ENCODE results near the gene SLC25A17.
"Not testable (repeated sequence)": the region's sequence is repeated elsewhere in the genome, so short reads cannot be mapped to it uniquely, and the experiment has no call there.

SLC25A17 gene, protein sequence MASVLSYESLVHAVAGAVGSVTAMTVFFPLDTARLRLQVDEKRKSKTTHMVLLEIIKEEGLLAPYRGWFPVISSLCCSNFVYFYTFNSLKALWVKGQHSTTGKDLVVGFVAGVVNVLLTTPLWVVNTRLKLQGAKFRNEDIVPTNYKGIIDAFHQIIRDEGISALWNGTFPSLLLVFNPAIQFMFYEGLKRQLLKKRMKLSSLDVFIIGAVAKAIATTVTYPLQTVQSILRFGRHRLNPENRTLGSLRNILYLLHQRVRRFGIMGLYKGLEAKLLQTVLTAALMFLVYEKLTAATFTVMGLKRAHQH

DNA sequence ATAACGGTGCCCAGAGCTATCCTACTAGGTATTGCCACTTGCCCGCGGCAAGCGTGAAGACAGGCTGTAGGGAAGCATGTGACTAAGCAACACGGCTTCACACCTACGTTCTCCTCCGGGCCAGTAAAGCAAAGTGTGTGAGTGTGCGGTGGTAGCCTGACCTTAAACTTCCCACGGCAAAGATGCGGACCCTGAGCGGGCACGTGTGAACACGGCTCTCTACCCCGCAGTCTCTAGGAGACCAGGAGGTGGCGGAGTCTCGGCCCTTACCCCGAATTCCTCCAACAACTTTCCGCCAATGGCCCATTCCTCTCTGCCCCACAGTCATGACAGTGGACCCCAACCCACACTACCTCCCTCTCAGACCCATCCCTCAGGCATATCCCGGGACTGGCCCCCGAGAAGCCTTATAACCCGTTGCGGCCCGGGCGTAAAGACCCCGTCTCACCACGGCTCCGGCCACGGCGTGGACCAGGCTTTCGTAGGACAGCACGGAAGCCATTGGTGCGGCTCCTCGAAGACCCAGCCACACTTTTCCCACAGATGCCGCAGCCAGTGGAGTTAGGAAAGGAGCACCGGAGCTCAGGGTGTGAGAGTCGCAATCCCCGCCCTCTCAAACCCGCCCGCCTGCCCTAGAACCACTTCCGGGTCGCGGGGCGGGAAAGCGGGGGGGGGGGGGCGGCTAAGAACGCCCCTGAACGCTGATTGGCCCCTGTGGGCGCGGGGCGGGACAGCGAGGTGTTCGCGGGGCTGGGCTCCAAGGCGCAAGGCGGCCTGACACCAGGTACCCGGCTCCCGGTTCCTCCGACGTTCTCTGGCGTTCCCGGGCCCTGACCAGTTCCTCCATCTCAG lies at the start of gene SLC25A17:
SLC25A17 (minus strand) TSS at position 600 of the 852 bp plus-strand sequence; CDS start at position 502, 98 bp downstream.
- DNase-seq, result peak; percentile 91

GRCh38 chr22:40868379-40868778 lies 49.2 kb upstream of the SLC25A17 start:
- not testable (repeated sequence) for DNase-seq

DNA sequence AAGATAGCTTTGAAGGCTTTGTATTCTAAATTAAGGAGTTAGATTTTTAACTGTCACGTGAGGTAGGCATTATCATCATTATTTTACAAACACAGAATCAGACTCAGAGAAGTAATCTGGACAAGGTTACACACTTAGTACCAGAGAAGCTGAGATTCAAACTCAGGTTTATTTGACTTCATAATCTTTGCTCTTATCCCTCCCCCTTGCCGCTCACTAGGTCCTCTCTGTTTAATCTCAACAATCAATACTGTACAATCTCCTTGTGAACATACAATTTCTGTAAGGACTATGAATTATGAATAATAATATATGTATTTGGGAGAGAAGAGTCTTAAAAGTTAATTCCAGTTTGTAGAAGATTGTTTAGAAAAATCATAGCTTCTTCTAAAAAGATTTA lies 48.0 kb upstream of the SLC25A17 start:
- DNase-seq, result no peak

GRCh38 chr22:40862537-40862936 lies 43.4 kb upstream of the SLC25A17 start:
- no peak for DNase-seq

DNA sequence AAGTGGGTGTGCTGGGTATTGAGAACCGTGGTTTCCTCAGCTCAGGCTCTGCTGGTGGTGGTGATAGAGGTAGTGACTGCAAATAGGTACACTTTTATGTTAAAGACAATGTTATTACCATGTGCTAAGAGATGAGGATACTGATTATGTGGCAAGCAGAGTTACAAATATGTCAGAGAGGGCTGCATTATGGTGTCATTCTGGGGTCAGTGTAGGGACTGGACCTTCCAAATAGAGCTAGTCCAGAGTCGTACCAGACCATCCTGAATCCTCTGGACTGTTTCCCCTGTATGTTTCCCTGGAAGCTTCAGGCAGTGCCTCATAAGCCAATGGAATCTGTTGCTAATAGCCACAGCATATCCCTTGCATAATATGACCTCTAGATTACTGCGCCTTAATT lies 42.9 kb upstream of the SLC25A17 start, which contains the start of gene DNAJB7:
DNAJB7 (minus strand) TSS at position 101 of the 400 bp plus-strand sequence. CDS start 119 bp downstream, outside the sequence.
- DNase-seq, result no peak

GRCh38 chr22:40857309-40857855 lies 38.2 kb upstream of the SLC25A17 start:
- no peak for DNase-seq

DNA sequence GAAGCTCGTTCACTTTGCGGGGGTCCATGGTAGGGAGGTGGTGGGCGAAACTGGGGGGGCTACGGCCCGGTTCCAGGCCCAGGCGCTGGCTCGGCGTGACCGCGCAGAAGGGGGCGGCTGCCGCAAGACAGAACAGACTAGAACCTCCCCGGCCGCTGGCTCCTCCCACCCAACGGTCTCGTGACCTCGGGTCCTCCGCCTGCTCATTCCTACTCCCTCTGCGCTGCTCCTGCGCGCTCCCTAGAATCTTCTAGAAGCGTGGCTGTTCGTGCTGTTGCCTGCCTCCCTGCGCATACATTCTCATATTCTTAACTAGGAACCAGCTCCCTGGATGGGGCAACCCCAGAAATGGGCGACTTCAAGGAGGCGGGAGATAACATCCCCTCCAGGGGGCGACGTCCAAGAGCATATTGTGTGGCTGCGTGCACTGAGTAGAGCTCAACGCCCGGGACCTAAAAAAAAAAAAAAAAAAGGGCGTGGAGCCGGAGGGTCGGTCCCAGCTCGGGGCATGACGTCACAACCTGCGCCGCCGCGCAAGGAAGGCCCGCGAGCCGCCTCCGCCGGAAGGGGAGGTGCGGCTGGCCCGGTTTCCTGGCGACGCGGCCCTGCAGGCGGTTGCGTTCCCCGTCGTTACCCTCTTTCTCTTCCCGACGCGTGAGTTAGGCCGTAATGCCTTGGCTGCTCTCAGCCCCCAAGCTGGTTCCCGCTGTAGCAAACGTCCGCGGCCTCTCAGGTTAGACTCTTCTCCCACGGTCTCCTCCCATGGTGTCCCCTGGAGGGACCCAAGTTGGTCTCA lies 37.6 kb upstream of the SLC25A17 start, which contains the start of the genes ST13 and XPNPEP3:
ST13 (minus strand) TSS at position 127 of the 796 bp plus-strand sequence; CDS start at position 28, 99 bp downstream.
XPNPEP3 (plus strand) TSS at position 636 of the 796 bp plus-strand sequence; CDS start at position 670, 34 bp downstream.
- peak; percentile 98 for DNase-seq

DNA sequence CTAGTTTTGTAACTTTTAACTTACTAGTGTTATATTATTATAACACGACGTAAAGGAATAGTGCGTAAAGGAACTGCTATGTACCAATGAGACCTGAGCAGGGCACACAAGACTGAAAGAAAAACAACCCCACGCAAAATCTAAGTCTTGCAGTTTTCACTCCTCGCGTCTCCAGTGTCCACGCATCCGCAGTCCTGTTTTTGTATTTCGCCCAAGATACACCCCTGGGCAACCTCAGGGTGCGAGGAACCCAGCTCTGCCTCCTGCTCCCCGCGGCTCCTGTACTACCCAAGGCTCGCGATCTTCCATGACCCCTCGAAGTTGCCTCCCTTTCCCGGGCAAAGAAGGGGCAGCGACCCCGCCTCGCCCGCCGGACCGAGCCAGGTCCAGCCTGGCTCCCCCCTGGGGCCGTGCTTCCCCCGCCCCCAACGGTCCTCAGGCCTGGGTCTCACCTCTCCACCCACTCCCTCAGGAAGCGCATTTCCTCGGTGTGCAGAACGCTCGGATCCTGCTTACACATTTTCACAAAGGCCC lies 36.9 kb upstream of the SLC25A17 start:
- DNase-seq, result no peak

DNA sequence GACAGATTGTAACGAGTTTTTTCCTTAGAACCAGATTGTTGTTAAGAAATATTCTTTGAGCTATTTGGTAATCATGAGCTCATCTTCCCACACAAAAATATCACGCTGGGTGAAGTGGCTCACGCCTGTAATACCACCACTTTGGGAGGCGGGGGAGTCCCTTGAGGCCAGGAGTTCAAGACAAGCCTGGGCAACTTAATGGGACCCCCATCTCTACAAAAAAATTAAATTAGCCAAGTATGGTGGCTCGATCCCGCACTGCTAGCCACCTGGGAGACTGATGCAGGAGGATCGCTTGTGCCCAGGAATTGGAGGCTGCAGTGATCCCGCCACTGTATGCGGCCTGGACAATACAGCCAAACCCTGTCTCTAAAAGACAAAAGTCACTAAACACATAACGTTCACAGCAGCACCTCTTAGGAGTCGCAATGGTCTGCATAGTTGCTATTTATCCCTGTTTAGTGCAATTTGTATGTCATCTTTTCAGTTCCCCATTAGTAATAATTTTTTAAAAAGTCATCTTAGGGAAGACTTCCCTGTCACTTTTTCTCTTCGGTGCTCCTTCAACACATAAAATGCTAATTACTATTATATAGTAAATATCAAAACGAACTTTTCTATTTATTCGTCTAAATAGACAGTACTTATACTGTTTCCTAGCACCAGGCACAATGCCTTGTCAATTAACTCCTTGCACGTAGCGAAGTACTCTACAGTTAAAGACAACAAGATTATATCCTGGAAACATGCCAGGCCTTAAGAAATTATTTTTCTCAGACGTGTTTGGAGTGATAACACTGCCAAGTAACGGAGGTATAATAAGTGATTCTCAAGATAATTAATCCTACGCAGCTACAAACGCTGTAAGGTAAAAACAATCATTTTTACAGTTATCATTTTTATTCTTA lies 36.2 kb upstream of the SLC25A17 start:
- peak; percentile 38 for DNase-seq

DNA sequence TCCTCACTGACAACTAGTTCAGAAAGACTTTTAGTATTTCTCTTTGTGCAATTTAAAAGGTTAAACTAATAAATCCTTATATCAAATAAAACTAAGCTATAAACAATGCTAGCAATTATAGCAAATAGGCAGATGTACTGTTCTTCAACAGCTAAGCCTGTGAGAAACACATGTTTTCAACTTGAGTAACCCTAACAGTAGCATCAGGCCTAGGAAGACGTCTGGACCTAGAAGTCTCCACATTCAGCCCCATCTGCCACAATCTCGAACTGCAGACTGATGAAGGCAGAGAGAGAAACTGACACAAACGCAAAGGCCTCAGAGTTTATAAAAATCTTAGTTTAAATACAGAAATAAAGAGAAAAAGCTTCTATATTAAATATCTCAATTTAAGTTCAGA lies 34.8 kb upstream of the SLC25A17 start:
- DNase-seq, result no peak

DNA sequence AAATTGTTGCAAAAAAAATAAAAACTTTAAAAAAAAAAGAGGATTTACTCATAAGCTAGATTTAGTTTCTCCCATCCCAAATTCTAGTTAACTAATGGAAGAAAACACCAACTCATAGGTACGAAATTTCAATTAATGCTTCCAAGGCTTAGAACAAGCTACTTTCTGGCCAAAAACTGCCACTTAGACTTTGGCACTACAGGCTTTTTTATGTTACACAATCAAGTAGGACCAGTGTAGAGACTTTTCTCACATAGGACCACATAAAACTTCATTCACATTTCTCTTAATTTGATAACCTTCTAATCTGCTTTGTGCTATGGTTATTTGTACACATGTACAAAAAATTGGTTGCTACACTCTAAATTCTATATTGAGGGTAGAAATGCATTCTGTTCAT lies 34.2 kb upstream of the SLC25A17 start:
- DNase-seq, result no peak

GRCh38 chr22:40845816-40846215 lies 26.7 kb upstream of the SLC25A17 start:
- DNase-seq, result not testable (repeated sequence)

- DNase-seq, result no peak
These were observed 25.8 kb upstream of the SLC25A17 start for GRCh38 chr22:40844951-40845350.

GRCh38 chr22:40838486-40838885 lies 19.3 kb upstream of the SLC25A17 start:
- no peak for DNase-seq

DNA sequence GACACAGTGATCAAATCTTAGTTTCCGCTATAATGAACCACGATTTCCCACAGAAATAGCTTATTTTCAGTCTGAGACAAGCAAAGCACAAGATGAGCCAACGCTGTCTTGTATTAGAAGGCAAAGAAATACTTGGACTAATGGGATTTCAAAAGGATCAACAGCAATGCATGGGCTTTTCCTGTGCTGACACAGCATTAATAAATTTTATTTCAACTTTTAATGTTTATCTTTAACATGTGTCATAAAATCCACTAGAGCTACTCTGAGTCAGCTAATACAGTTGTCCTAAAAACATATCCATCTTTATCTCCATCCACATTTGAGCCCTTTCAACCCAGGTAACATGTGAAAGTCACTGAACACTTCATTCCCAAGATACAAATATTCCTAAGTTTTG lies 15.5 kb upstream of the SLC25A17 start:
- DNase-seq, result no peak

DNA sequence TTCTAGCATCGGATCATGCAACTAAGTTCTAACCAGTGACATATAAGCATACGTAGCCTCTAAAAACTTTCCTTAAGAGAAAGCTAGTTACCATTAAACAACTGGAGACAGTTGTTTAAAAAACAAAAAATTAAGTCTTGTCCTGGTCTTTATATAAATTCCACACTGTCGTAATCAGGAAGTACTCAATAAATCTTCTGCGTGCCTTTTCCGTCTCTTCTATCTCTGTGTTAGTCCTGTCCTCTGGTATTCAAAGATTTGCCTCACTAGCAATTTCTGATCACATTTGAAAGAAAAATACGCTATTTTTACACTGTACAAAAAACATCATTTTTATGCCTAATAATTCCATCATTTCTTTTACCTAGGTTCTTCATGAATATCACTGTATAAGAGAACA lies 10.0 kb upstream of the SLC25A17 start:
- DNase-seq, result no peak

DNA sequence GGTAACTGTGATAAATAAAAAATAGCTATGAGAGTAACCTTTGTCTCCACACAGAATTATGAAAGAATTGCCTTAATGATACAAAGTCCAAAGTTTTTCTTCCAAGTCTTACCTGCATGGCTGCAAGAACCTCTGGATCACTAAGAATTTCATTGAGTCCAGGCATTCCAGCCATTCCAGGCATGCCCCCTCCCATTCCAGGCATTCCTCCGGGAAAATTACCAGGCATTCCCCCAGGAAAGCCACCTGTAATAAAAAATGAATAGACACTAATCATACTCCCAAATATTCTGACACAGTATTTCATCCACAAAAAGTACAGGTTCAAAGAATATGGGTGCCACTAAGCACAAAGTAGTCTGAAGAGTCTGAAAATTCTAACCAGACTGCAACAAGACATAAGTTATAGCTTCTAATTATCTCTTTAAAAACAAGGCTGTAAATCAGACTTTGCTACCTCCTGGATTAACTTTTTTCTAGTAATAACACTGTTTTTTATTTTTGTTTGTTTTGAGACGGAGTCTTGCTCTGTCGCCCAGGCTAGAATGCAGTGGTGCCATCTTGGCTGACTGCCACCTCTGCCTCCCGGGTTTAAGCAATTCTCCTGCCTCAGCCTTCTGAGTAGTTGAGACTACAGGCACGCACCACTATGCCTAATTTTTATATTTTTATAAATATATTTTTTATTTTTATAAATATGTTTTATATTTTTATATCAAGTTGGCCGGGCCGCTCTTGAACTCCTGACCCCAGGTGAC lies 8.0 kb upstream of the SLC25A17 start:
- no peak for DNase-seq

GRCh38 chr22:40826292-40826691 lies 7.1 kb upstream of the SLC25A17 start:
- DNase-seq, result not testable (repeated sequence)

GRCh38 chr22:40823426-40823825 lies 4.3 kb upstream of the SLC25A17 start:
- no peak for DNase-seq

- DNase-seq, result no peak
These were observed 524 bp upstream of the SLC25A17 start for GRCh38 chr22:40819599-40820140.
